GM18951 (cell line): ENCODE measurements around the gene ANTXRL.

ENCODE experiments used
- POLR2A ChIP-seq: IDR thresholded peaks from 4 replicates; pipeline ENCODE4 v1.6.1; 2011; ENCODE audit warnings: mild to moderate bottlenecking; ENCODE audit not compliant: insufficient read length, insufficient read depth; ENCODE audit errors: extremely low read depth
- in situ Hi-C: fragments of 300-500 bp; cut with MboI; formaldehyde crosslinking; loops from one replicate; pipeline ENCODE4 v1.12.0; 2022; ENCODE audit warnings: low sequenced_read_pairs, mixed read lengths, inconsistent platforms; ENCODE audit not compliant: unreplicated experiment

Gene ANTXRL

GRCh38 chr10:46298477-46299285, 11.9 kb downstream of the ANTXRL start:
- no peak for TF ChIP-seq POLR2A
- in situ Hi-C loops = no loop called here

- in situ Hi-C loops = no loop called here
- no peak for TF ChIP-seq POLR2A
Measured at GRCh38 chr10:46299286-46299535, 12.4 kb downstream of the ANTXRL start.

GRCh38 chr10:46299536-46300369, 13.0 kb downstream of the ANTXRL start:
- in situ Hi-C loops = loop anchor here (25.0 kb wide), 1 partner anchor 1463 kb away; the partner anchor contains the start of gene SYT15B
- no peak for TF ChIP-seq POLR2A

GRCh38 chr10:46300370-46300711, 13.5 kb downstream of the ANTXRL start:
- in situ Hi-C loops = loop anchor here (25.0 kb wide), 1 partner anchor 1462 kb away; the partner anchor contains the start of gene SYT15B

- in situ Hi-C loops = loop anchor here (25.0 kb wide), 1 partner anchor 1461 kb away; the partner anchor contains the start of gene SYT15B
- TF ChIP-seq POLR2A = no peak
Measured at GRCh38 chr10:46301056-46301645, 14.4 kb downstream of the ANTXRL start.

GRCh38 chr10:46301721-46302479, 15.1 kb downstream of the ANTXRL start:
- TF ChIP-seq POLR2A = no peak
- in situ Hi-C loops = loop anchor here (25.0 kb wide), 1 partner anchor 1460 kb away; the partner anchor contains the start of gene SYT15B

GRCh38 chr10:46302765-46303352, 16.1 kb downstream of the ANTXRL start:
- in situ Hi-C loops = loop anchor here (25.0 kb wide), 1 partner anchor 1459 kb away; the partner anchor contains the start of gene SYT15B

- in situ Hi-C loops = loop anchor here (25.0 kb wide), 1 partner anchor 1458 kb away; the partner anchor contains the start of gene SYT15B
- no peak for TF ChIP-seq POLR2A
Measured at GRCh38 chr10:46304062-46304461, 17.3 kb downstream of the ANTXRL start.

GRCh38 chr10:46304671-46305070, 17.9 kb downstream of the ANTXRL start:
- in situ Hi-C loops = loop anchor here (25.0 kb wide), 1 partner anchor 1458 kb away; the partner anchor contains the start of gene SYT15B

GRCh38 chr10:46305079-46305818, 18.5 kb downstream of the ANTXRL start:
- in situ Hi-C loops = loop anchor here (25.0 kb wide), 1 partner anchor 1457 kb away; the partner anchor contains the start of gene SYT15B
- TF ChIP-seq POLR2A = no peak

GRCh38 chr10:46305986-46306385, 19.2 kb downstream of the ANTXRL start:
- in situ Hi-C loops = loop anchor here (25.0 kb wide), 1 partner anchor 1456 kb away; the partner anchor contains the start of gene SYT15B
- TF ChIP-seq POLR2A = no peak
